ENCODE results near the gene CDX1. TPM values are rescaled to one million over a fixed set of nuclear protein-coding genes. Genes with fewer than 3 reads are reported as not detected.
A peak's percentile ranks its signal among the peaks of the same experiment; 100 is the strongest.

CDX1 gene
- polyA plus RNA-seq, 3 donors = 0.69 to 1.0 (median 0.75) TPM

DNA sequence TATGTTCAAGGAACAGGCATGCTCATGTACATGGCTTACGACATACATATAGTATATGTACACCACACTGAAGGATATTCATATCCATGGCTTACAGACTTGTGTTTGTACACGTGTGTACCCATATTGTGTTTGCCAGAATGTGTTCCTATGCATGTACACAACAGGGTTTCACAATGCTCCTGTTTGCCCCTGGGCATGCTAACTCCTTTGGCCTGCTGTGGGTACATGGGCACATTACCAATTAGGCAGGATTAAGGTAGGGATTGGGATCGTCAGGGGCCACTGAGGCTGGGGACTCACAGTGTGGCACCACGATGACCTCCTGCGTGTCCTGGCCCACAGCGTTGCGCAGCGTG lies 37.1 kb upstream of the CDX1 start:
- no peak for DNase-seq (ENCODE audit: extremely low read depth in 1 of 11, low read depth in 9 of 11, low spot score in 4 of 11)

DNA sequence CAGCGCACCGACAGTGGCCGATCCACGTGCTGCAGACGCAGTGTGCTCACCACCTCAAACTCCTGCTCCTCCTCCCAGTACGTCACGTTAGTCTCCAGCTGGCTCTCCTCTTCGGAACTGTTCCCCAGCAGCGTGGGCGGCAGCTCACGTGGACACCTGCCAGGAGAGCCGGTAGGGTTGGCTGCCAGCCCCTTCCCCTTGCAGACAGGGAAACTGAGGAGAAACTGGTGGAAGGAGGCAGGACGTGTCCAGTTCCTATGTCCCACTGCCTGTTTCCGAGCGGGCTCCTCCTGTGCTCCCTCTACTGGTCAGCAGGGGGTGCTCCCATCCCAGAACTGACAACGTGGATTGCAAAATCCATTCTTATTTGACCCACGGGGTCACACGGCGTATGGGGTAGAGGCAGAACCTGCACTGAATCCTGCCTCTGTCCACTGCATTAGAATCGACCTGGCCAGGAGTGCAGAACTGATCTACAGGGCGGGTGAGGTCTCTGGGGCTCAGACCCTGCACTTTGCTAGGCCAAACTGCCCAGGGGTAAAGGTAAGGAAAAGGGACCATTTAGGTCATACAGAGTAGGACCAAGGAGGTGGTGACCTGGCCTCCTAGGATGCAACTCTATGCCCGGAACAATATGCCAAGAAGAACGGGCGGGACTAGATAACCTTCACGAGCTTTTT lies 36.6 kb upstream of the CDX1 start:
- peak in 1 of 11 donors; percentile 54 for DNase-seq (ENCODE audit: extremely low read depth in 1 of 11, low read depth in 9 of 11, low spot score in 4 of 11)

DNA sequence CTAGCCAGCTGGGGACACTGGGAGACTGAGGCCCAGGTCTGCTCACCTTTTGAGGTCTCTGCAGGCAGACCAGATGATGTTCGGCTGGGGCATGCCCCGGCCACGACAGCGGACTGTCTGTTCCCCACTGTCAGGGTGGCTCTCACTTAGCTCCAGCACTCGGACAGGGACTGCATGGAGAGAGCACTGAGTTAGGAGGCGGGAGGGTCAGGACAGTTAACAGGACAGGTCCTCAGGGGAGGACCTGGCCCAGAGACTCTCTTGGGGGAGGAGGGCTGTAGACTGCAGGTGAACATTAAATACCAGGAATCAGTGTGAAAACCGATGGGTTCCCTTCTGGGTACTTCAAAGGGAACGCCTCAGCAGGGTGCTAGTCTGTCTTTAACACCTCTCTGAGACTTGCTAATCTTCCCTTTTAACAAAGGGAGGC lies 36.1 kb upstream of the CDX1 start:
- no peak for DNase-seq (ENCODE audit: extremely low read depth in 1 of 11, low read depth in 9 of 11, low spot score in 4 of 11)

DNA sequence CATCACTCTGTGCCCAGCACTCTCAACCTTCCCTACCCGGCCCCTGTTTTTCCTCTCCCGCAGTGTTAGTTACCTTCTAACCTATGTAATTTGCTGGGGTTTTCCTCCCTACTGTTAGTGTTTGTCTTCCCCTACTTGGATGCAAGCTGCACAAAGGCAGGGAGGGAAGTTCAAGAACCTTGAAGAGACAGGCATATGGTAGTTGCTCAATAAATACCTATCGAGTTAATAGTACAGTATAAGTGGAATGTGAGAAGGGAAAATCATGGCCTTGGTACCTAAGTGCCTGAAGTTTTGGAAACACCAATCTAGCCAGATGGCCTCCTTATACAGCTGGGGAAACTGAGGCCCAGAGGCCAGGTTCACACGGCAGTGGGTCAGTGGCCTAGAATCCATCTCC lies 35.1 kb upstream of the CDX1 start:
- DNase-seq (ENCODE audit: extremely low read depth in 1 of 11, low read depth in 9 of 11, low spot score in 4 of 11) = no peak

DNA sequence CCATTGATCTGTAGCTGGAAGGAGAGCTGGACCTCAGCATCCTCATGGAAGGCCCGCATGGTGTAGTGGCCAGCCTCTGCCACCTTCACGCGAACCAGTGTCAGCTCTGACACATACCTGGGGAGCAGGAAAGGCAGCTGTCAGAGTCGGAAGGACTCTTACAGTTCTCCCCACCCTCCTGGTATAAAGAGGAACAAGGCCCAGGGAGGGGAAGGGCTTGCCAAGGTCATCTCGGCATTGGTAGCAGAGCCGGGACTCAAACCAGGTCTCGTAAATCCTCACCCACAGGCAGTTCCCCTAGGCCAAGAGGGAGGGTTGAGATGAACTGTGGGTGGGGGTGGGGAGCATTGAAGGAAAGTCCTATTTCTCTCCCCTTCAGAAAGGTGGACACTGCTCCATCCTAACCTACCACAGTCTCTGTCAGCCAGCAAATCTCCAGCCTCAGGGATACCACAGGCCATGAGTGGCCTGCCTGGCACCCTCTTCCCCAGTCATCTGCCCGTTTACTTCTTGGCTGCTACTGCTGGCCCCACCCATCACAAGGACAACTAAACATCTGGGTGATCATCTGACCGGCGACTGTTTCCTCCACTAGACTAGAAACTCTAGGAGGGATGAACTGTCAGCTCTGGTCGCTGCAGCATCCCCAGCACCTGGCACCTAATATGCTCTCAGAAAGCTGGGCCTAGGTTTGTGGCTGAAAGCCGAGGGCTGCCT lies 34.4 kb upstream of the CDX1 start:
- DNase-seq (ENCODE audit: extremely low read depth in 1 of 11, low read depth in 9 of 11, low spot score in 4 of 11) = no peak

GRCh38 chr5:150132740-150133139 lies 33.8 kb upstream of the CDX1 start:
- no peak for DNase-seq (ENCODE audit: extremely low read depth in 1 of 11, low read depth in 9 of 11, low spot score in 4 of 11)

DNA sequence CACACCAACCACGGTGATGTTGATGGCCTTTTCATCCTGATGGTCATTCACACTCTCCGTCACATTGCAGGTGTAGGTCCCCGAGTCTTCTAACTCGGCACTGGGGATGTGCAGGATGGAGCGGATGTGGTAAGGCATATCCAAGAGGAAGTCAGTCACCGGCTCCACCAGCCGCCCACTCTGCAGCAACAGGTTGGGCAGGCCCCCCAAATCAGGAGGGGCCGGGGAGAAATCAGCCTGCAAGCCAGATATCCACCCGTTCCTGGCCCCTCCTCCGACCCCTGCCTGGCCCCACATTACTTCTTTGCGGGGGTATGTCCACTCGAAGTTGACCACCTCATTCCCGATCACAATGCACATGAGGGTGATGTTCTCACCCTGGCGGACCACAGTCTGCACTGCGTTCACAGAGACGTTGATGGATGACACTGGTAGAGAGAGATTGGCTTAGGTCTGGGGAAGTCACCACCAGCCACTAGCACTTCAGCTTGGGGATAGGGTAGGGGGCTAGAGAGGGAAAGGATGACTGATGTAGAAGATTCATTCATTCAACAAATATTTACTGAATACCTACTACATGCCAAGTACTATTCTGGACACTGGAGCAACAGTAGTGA lies 32.9 kb upstream of the CDX1 start:
- DNase-seq (ENCODE audit: extremely low read depth in 1 of 11, low read depth in 9 of 11, low spot score in 4 of 11) = no peak

DNA sequence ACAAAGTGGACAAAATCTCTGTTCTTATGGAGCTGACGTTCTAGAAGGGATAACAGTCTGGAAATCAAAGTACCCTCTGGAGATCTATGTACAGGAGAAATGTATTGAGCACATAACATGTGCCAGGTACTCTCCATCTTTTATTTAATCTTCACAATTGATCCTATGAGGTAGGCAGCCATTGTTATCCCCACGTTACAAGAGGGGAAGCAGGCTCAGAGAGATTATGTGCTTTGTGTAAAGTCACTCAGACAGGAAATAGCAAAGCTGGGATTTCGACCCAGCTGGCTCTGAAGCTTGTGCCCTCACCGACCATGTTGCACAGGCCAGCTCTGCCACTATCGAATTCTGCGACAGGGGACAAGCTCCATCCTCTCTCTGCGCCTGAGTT lies 32.4 kb upstream of the CDX1 start:
- DNase-seq (ENCODE audit: extremely low read depth in 1 of 11, low read depth in 9 of 11, low spot score in 4 of 11) = no peak

GRCh38 chr5:150135557-150136304 lies 30.8 kb upstream of the CDX1 start:
- no peak for DNase-seq (ENCODE audit: extremely low read depth in 1 of 11, low read depth in 9 of 11, low spot score in 4 of 11)

GRCh38 chr5:150136305-150137167 lies 30.0 kb upstream of the CDX1 start:
- no peak for DNase-seq (ENCODE audit: extremely low read depth in 1 of 11, low read depth in 9 of 11, low spot score in 4 of 11)

DNA sequence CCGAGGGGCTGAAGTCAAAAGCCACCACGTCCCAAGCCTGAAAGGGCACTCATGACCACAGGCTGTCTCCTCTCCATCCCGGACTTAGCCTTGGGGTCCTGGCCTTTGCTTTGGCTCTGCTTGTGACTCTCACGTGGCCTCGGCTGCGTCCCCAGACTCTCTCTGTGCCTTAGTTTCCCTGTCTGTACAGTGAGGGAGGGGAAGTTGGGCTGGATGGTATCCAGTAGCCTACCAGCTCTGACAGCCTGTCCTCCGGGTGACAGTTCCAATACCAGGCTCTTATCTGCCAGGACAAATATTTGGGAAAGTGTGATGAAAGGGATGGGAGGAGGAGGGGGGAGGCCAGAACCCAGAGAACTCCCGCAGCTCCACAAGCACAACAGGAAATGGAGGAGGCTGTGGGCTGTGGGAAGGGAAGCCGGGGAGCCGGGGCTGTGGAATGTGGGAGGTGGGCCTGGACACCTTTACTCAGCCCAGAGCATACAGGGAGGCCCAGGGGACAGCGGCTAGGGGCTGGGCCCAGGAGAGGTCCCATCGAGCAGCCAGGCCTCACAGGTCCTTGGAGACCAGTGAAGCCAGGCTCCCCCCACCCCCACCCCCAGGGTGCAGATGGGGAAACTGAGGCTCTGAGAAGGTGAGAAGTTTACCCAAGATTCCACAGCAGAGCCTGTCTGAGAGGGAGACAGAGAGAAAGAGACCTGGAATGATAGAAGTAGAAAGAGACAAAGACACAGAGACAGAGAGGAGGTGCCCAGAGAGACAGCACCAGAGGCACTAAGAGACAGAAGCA lies 29.2 kb upstream of the CDX1 start:
- no peak for DNase-seq (ENCODE audit: extremely low read depth in 1 of 11, low read depth in 9 of 11, low spot score in 4 of 11)

DNA sequence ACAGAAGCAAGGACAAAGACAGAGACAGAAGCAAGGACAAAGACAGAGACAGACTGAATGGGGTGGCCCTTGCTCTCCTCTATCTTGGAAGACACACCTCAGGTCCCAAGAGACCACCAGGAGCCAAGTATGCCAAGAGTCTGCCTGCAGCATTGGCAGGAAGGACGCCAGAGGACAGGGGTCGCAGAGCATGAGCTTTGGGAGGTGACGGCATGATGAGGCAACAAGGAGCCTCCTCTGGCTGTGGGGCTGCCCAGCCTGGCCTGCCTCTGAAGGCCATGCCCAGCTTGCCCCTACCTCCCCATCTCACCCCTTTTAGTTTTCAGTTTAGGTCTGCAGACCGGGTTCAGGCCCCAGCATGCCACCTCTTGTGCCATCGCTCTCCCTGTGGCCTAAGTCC lies 28.6 kb upstream of the CDX1 start:
- no peak for DNase-seq (ENCODE audit: extremely low read depth in 1 of 11, low read depth in 9 of 11, low spot score in 4 of 11)

GRCh38 chr5:150138551-150139265 lies 27.9 kb upstream of the CDX1 start:
- DNase-seq (ENCODE audit: extremely low read depth in 1 of 11, low read depth in 9 of 11, low spot score in 4 of 11) = peak in 9 of 11 donors; percentile 74 to 94 (median 83)

DNA sequence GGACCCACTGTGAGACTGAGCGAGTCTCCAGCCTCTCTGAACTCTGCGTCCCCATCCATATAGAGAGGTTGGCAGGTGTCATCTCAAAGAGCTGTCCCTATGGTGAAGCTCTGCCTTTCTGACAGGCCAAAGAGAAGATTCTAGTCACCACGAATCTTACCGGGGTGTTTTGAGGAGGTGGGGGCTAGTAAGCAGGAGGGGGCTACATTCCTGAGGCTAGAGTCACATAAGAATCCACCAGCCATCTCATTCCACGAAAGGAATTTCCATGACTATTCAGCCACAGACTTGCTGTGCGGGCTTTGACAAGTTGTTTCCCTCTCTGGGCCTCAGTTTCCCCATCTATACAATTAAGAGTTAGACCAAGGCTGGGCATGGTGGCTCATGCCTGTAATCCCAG lies 27.2 kb upstream of the CDX1 start:
- no peak for DNase-seq (ENCODE audit: extremely low read depth in 1 of 11, low read depth in 9 of 11, low spot score in 4 of 11)

- DNase-seq (ENCODE audit: extremely low read depth in 1 of 11, low read depth in 9 of 11, low spot score in 4 of 11) = peak in 5 of 11 donors; percentile 59 to 80 (median 74)
These were observed 25.7 kb upstream of the CDX1 start for GRCh38 chr5:150140830-150141229.

- no peak for DNase-seq (ENCODE audit: extremely low read depth in 1 of 11, low read depth in 9 of 11, low spot score in 4 of 11)
These were observed 24.9 kb upstream of the CDX1 start for GRCh38 chr5:150141544-150142184.

Measured in renal cortex interstitium (tissue), 11 donors.